Astrocyte (in vitro differentiated cells and primary cell): ENCODE results near the gene TUBA3E.
"Not testable (repeated sequence)": the region's sequence is repeated elsewhere in the genome, so short reads cannot be mapped to it uniquely, and the experiment has no call there.

Source experiments
- CTCF ChIP-seq: IDR thresholded peaks from 2 replicates; pipeline ENCODE4 v1.5.1; 2011; ENCODE audit warnings: low read depth, mild to moderate bottlenecking, inconsistent platforms, low read length, moderate library complexity; ENCODE audit not compliant: insufficient read depth
- EZH2 ChIP-seq: IDR thresholded peaks from 2 replicates; pipeline ENCODE4 v1.6.1; 2012; ENCODE audit warnings: mild to moderate bottlenecking, low read length, inconsistent platforms; ENCODE audit not compliant: insufficient read depth

GRCh38 chr2:130195089-130195635 lies 3.1 kb downstream of the TUBA3E start:
- TF ChIP-seq CTCF, EZH2: not testable (repeated sequence)
